ENCODE results near the gene NTHL1.

The NTHL1 gene

GRCh38 chr16:2095918-2096582 lies 48.4 kb upstream of the NTHL1 start (continued):
- TF ChIP-seq ZBTB44 (tag by site-specific recombination; IDR thresholded peaks at IDR 0.05) (no peak), KLF7 (tag by site-specific recombination; IDR thresholded peaks at IDR 0.05; ENCODE audit: borderline replicate concordance) (no peak), SCRT2 (tag by site-specific recombination; IDR thresholded peaks at IDR 0.05) (no peak)

GRCh38 chr16:2095315-2095853 lies 47.8 kb upstream of the NTHL1 start:
- ChIA-PET POLR2A (no interaction called here), CTCF (interaction anchor here (1.3 kb wide), 1 partner anchor 80 kb away, joined by 3 read pairs; no protein-coding TSS in a partner anchor)
- no peak overlapping the region for H3K27ac ChIP-seq (ENCODE audit: extremely low read depth, low read depth, low read length)
- no peaks in the 10 kb centered on the region for H3K4me1 ChIP-seq (ENCODE audit: control insufficient read depth, insufficient read depth, low read length)
- TF ChIP-seq ZBTB1 (tag by site-specific recombination; IDR thresholded peaks at IDR 0.05) (no peak), ZNF157 (tag by site-specific recombination; IDR thresholded peaks at IDR 0.05) (no peak), ZNF843 (tag by site-specific recombination; IDR thresholded peaks at IDR 0.05) (no peak), GLI4 (tag by site-specific recombination; IDR thresholded peaks at IDR 0.05) (no peak), SP3 (tag by site-specific recombination; IDR thresholded peaks at IDR 0.05) (no peak), ZNF501 (tag by site-specific recombination; IDR thresholded peaks at IDR 0.05) (no peak), ZBTB7A (tag by site-specific recombination; IDR thresholded peaks at IDR 0.05; ENCODE audit: low read depth) (no peak), EGR2 (tag by site-specific recombination; IDR thresholded peaks at IDR 0.05; ENCODE audit: low read depth) (0 out of 2 replicates have a peak, but pooled peaks have one; percentile 10), ZNF140 (tag by site-specific recombination; IDR thresholded peaks at IDR 0.05) (no peak), ZBTB44 (tag by site-specific recombination; IDR thresholded peaks at IDR 0.05) (no peak), SCRT2 (tag by site-specific recombination; IDR thresholded peaks at IDR 0.05) (no peak), ZNF426 (tag by site-specific recombination; IDR thresholded peaks at IDR 0.05) (no peak), ZNF600 (tag by site-specific recombination; IDR thresholded peaks at IDR 0.05) (peak; percentile 37; the same call in 1 of the 2 replicates)
- no peak overlapping the region for H3K4me3 ChIP-seq (ENCODE audit: low read depth, low read length)
- no peaks in the 10 kb centered on the region for H3K9me3 ChIP-seq (ENCODE audit: control insufficient read depth, insufficient read depth, low read depth, low read length)
- peaks cover 0 to 68% of the 10 kb centered on the region in 2 experiments; a peak in 1 of 3 replicates for H3K36me3 ChIP-seq (ENCODE audit: control insufficient read depth in 2 of 2, insufficient read depth in 1 of 2, low read length in 2 of 2)

GRCh38 chr16:2093793-2094192 lies 46.2 kb upstream of the NTHL1 start:
- H3K9me3 ChIP-seq (ENCODE audit: control insufficient read depth, insufficient read depth, low read depth, low read length): no peaks in the 10 kb centered on the region

More at GRCh38 chr16:2093793-2094192, 46.2 kb upstream of the NTHL1 start:
- no peaks in the 10 kb centered on the region for H3K4me1 ChIP-seq (ENCODE audit: control insufficient read depth, insufficient read depth, low read length)
- TF ChIP-seq ZNF433 (tag by site-specific recombination; IDR thresholded peaks at IDR 0.05; ENCODE audit: low read depth): no peak
- no peak for TF ChIP-seq KLF8 (tag by site-specific recombination; IDR thresholded peaks at IDR 0.05)
- TF ChIP-seq ZFHX2 (tag by site-specific recombination; conservative IDR thresholded peaks at IDR 0.05): no peak
- TF ChIP-seq GFI1B (tag by site-specific recombination; IDR thresholded peaks at IDR 0.05): no peak
- TF ChIP-seq ZNF624 (tag by site-specific recombination; IDR thresholded peaks at IDR 0.05): no peak
- no peak for TF ChIP-seq KLF17 (tag by site-specific recombination; IDR thresholded peaks at IDR 0.05)
- TF ChIP-seq ZNF280C (tag by site-specific recombination; IDR thresholded peaks at IDR 0.05): no peak
- no peak for TF ChIP-seq ZNF302 (tag by site-specific recombination; IDR thresholded peaks at IDR 0.05; ENCODE audit: low read depth)
- TF ChIP-seq ZNF707 (tag by site-specific recombination; IDR thresholded peaks at IDR 0.05): no peak
- no peak for TF ChIP-seq ZBTB1 (tag by site-specific recombination; IDR thresholded peaks at IDR 0.05)
- no peak for TF ChIP-seq ZNF132 (tag by site-specific recombination; IDR thresholded peaks at IDR 0.05; ENCODE audit: borderline replicate concordance)
- no peak overlapping the region for H3K27ac ChIP-seq (ENCODE audit: extremely low read depth, low read depth, low read length)
- no peak overlapping the region for H3K4me3 ChIP-seq (ENCODE audit: low read depth, low read length)
- H3K36me3 ChIP-seq (ENCODE audit: control insufficient read depth in 2 of 2, insufficient read depth in 1 of 2, low read length in 2 of 2): peaks cover 0 to 74% of the 10 kb centered on the region in 2 experiments; a peak in 1 of 3 replicates
- POLR2A ChIA-PET: no interaction called here
- CTCF ChIA-PET: no interaction called here
